OCI-LY1 (cell line): ENCODE measurements around the gene SCTR.
A peak's percentile ranks its signal among the peaks of the same experiment; 100 is the strongest.
"Not testable (repeated sequence)": the region's sequence is repeated elsewhere in the genome, so short reads cannot be mapped to it uniquely, and the experiment has no call there.

Experiments
- H2AFZ ChIP-seq: fragments of 200-600 bp; sonication (generic), shearing (Covaris generic); 2 replicates; pipeline ENCODE4 v1.6.0; 2014; ENCODE audit warnings: antibody characterized with exemption, mild to moderate bottlenecking, low read length
- H3F3A ChIP-seq: fragments of 200-600 bp; sonication (generic), shearing (Covaris generic); 2 replicates; pipeline ENCODE4 v1.6.0; 2014; ENCODE audit warnings: mild to moderate bottlenecking, antibody characterized with exemption, low read length, moderate library complexity; ENCODE audit not compliant: insufficient read depth
- H3K27ac ChIP-seq: fragments of 200-600 bp; sonication (generic); 2 replicates; pipeline ENCODE4 v1.5.1; 2014; ENCODE audit warnings: low read length, mixed run types, mild to moderate bottlenecking, low read depth; ENCODE audit not compliant: poor library complexity, severe bottlenecking
- H3K27me3 ChIP-seq: fragments of 200-600 bp; sonication (generic); 2 replicates; pipeline ENCODE4 v1.6.0; 2014; ENCODE audit warnings: antibody characterized with exemption, mild to moderate bottlenecking, low read length, moderate library complexity; ENCODE audit not compliant: insufficient read depth
- H3K36me3 ChIP-seq: fragments of 200-600 bp; sonication (generic); 2 replicates; pipeline ENCODE4 v1.6.1; 2014; ENCODE audit warnings: mild to moderate bottlenecking, antibody characterized with exemption, low read length, moderate library complexity, mixed read lengths; ENCODE audit not compliant: insufficient read depth
- H3K4me1 ChIP-seq: fragments of 200-600 bp; sonication (generic); 2 replicates; pipeline ENCODE4 v1.5.1; 2014; ENCODE audit warnings: mild to moderate bottlenecking, low read length, moderate library complexity; ENCODE audit not compliant: insufficient read depth, severe bottlenecking
- H3K4me2 ChIP-seq: fragments of 200-600 bp; sonication (generic), shearing (Covaris generic); 2 replicates; pipeline ENCODE4 v1.6.1; 2014; ENCODE audit warnings: low read length
- H3K4me3 ChIP-seq: fragments of 200-600 bp; sonication (generic); 2 replicates; pipeline ENCODE4 v1.5.1; 2014; ENCODE audit warnings: low read length, low read depth, mild to moderate bottlenecking, mixed read lengths; ENCODE audit not compliant: poor library complexity, severe bottlenecking
- H3K79me2 ChIP-seq: fragments of 200-600 bp; shearing (Covaris generic); 2 replicates; pipeline ENCODE4 v1.6.1; 2016; ENCODE audit warnings: mixed run types, low read length, mixed read lengths; ENCODE audit not compliant: insufficient read depth
- H3K9ac ChIP-seq: fragments of 200-600 bp; sonication (generic), shearing (Covaris generic); 2 replicates; pipeline ENCODE4 v1.6.1; 2014; ENCODE audit warnings: mild to moderate bottlenecking, low read length, mixed read lengths
- H3K9me2 ChIP-seq: fragments of 200-600 bp; sonication (generic), shearing (Covaris generic); 2 replicates; pipeline ENCODE4 v1.6.1; 2014; ENCODE audit warnings: low read depth, mild to moderate bottlenecking, low read length, mixed read lengths
- H3K9me3 ChIP-seq: fragments of 200-600 bp; shearing (Covaris generic); 2 replicates; pipeline ENCODE4 v1.6.1; 2014; ENCODE audit warnings: low read length, mixed read lengths
- H4K20me1 ChIP-seq: fragments of 200-600 bp; sonication (generic), shearing (Covaris generic); 2 replicates; pipeline ENCODE4 v1.6.0; 2016; ENCODE audit warnings: mild to moderate bottlenecking, low read length; ENCODE audit not compliant: insufficient read depth
- EZH2 ChIP-seq: fragments of 200-600 bp; sonication (generic), shearing (Covaris generic); IDR thresholded peaks from 2 replicates; pipeline ENCODE4 v1.8.0; 2017; ENCODE audit warnings: borderline replicate concordance, mixed run types, mild to moderate bottlenecking, antibody characterized with exemption, low read length, moderate library complexity, mixed read lengths
- TF ChIP-seq, protein P1 (sequence below): fragments of 200-600 bp; sonication (generic), shearing (Covaris generic); IDR thresholded peaks from 2 replicates; pipeline ENCODE4 v1.5.1; 2017; ENCODE audit warnings: mild to moderate bottlenecking, antibody characterized with exemption, low read length, moderate library complexity, mixed read lengths

SCTR gene

DNA sequence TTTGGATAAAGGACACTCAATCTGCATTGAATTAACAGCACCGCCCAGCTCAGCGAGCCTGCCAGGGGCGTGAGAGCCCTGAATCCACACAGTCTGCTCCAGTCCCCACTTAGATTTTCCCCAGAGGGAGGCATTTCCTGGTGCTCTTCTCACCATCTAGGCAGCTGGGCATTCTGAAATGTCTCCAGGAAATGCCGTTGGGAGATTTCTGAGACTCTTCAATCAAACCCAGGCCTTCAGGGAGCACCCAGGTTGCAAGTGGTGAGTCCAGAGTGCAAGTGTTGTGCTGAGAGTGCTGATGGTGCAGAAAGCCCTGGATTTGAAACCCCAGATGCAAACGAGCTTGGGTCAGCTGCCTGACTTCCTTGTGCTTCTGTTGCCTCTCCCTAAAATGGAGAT lies 116.1 kb downstream of the SCTR start:
- Histone ChIP-seq H3K4me3 (no peak overlapping the region), H3F3A (no peaks in the 10 kb centered on the region), H3K9me3 (no peaks in the 10 kb centered on the region), H3K27me3 (no peaks in the 10 kb centered on the region), H3K9ac (no peak overlapping the region), H3K4me1 (no peaks in the 10 kb centered on the region), H3K4me2 (no peak overlapping the region), H3K36me3 (no peaks in the 10 kb centered on the region), H2AFZ (no peak overlapping the region), H3K79me2 (no peaks in the 10 kb centered on the region), H3K9me2 (no peaks in the 10 kb centered on the region), H4K20me1 (no peaks in the 10 kb centered on the region), H3K27ac (no peak overlapping the region)
- TF ChIP-seq EZH2: no peak
- TF ChIP-seq, protein P1, sequence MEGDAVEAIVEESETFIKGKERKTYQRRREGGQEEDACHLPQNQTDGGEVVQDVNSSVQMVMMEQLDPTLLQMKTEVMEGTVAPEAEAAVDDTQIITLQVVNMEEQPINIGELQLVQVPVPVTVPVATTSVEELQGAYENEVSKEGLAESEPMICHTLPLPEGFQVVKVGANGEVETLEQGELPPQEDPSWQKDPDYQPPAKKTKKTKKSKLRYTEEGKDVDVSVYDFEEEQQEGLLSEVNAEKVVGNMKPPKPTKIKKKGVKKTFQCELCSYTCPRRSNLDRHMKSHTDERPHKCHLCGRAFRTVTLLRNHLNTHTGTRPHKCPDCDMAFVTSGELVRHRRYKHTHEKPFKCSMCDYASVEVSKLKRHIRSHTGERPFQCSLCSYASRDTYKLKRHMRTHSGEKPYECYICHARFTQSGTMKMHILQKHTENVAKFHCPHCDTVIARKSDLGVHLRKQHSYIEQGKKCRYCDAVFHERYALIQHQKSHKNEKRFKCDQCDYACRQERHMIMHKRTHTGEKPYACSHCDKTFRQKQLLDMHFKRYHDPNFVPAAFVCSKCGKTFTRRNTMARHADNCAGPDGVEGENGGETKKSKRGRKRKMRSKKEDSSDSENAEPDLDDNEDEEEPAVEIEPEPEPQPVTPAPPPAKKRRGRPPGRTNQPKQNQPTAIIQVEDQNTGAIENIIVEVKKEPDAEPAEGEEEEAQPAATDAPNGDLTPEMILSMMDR: no peak

DNA sequence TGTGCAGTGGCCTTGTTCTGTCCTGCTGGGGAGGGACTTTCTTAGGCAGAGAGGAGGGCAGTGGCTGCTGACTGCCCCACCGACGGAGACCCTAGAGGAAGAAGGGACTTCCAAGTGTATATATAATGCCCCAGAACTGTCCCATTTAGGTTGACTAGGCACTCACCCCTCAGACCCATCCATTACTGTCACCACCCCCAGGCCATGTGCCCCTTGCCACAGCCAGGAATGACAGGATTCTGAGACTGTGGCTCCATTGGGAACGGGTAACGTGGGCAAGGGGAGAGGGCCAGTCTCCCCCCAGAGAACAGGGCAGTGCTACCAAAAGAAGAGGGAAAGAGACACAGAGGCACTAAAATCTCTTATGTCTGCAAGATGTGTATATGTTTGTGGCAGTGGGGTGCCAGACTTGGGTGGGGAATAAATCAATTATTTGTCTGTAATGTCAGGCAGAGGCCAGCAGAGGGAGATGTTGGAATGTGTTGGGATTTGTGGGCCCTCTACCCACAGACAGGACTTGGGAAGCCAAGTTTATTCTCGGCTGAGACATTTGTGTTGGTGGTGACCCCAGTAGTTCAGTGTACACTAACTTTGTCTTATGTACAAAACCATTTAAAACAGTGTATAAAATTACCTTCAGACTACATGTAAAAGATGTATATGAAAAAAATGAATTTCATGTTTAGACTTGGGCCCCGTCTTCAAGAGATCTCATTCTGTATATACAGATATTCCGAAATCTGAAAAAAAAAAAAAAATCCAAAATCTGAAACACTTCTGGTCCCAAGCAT lies 116.7 kb downstream of the SCTR start:
- H3K36me3 ChIP-seq: no peaks in the 10 kb centered on the region
- H2AFZ ChIP-seq: no peak overlapping the region
- TF ChIP-seq, protein P1: peak; percentile 65
- TF ChIP-seq EZH2: no peak
- no peaks in the 10 kb centered on the region for H3K79me2 ChIP-seq
- no peak overlapping the region for H3K4me3 ChIP-seq
- H3K4me2 ChIP-seq: no peak overlapping the region
- no peak overlapping the region for H3K27ac ChIP-seq
- no peaks in the 10 kb centered on the region for H3F3A ChIP-seq
- H3K4me1 ChIP-seq: no peaks in the 10 kb centered on the region
- H3K9me3 ChIP-seq: no peaks in the 10 kb centered on the region
- no peaks in the 10 kb centered on the region for H3K27me3 ChIP-seq
- H3K9me2 ChIP-seq: no peaks in the 10 kb centered on the region
- no peak overlapping the region for H3K9ac ChIP-seq
- no peaks in the 10 kb centered on the region for H4K20me1 ChIP-seq

DNA sequence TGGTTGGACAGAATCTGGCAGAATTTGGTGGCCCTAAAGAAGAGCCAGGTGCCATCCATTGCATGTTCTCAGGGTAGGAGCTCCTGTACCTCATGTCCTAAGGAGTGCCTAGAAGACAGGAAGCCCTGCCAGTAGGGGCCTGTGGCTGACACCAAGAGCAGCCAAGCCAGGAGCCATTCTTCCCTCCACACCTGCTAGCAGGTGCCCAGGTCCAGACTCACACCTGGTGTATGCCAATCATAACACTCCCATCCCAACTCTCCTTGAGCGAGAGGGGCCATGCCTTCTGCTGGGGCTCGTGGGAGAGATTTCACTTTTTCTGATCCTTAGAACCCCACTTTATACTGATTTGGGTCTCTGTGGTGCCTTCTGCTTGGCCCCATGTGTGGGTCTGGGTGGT lies 119.1 kb downstream of the SCTR start:
- TF ChIP-seq, protein P1: no peak
- Histone ChIP-seq H3K4me2 (no peak overlapping the region), H3F3A (no peaks in the 10 kb centered on the region), H3K9ac (no peak overlapping the region), H3K4me1 (no peaks in the 10 kb centered on the region), H3K36me3 (no peaks in the 10 kb centered on the region), H3K79me2 (no peaks in the 10 kb centered on the region), H3K27me3 (no peaks in the 10 kb centered on the region), H3K4me3 (no peak overlapping the region), H4K20me1 (no peaks in the 10 kb centered on the region), H3K27ac (no peak overlapping the region), H2AFZ (no peak overlapping the region), H3K9me2 (no peaks in the 10 kb centered on the region), H3K9me3 (no peaks in the 10 kb centered on the region)

DNA sequence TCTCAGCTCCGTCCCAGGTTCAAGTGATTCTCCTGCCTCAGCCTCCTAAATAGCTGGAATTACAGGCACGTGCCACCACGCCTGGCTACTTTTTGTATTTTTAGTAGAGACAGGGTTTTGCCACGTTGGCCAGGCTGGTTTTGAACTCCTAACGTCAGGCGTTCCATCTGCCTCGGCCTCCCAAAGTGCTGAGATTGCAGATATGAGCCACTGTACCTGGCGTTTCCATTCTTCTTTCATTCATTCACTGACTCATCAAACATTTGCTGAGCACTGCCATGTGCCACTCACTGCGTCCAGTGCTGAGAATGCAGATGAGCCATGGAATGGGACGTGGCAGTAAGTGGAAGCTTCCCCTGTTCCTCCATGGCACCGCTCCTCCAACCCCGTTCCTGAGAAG lies 120.7 kb downstream of the SCTR start:
- not testable (repeated sequence) for H3K9ac ChIP-seq, H3K27ac ChIP-seq, H3K9me2 ChIP-seq, H3F3A ChIP-seq, H3K4me3 ChIP-seq, H3K9me3 ChIP-seq, H3K4me2 ChIP-seq, H4K20me1 ChIP-seq, H3K27me3 ChIP-seq, H3K36me3 ChIP-seq, H3K79me2 ChIP-seq, H2AFZ ChIP-seq, H3K4me1 ChIP-seq
